HG03175 (cell line): ENCODE measurements around the gene DEPDC1B.
A peak's percentile ranks its signal among the peaks of the same experiment; 100 is the strongest.
"Not testable (repeated sequence)": the region's sequence is repeated elsewhere in the genome, so short reads cannot be mapped to it uniquely, and the experiment has no call there.

ENCODE experiments used
- ATAC-seq: cut with Tn5 transposase; IDR thresholded peaks from one replicate; pipeline ENCODE4 v1.9.1; 2021; ENCODE audit warnings: mild to moderate bottlenecking, moderate library complexity; ENCODE audit not compliant: unreplicated experiment

DEPDC1B gene, protein sequence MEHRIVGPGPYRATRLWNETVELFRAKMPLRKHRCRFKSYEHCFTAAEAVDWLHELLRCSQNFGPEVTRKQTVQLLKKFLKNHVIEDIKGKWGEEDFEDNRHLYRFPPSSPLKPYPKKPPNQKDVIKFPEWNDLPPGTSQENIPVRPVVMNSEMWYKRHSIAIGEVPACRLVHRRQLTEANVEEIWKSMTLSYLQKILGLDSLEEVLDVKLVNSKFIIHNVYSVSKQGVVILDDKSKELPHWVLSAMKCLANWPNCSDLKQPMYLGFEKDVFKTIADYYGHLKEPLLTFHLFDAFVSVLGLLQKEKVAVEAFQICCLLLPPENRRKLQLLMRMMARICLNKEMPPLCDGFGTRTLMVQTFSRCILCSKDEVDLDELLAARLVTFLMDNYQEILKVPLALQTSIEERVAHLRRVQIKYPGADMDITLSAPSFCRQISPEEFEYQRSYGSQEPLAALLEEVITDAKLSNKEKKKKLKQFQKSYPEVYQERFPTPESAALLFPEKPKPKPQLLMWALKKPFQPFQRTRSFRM

DNA sequence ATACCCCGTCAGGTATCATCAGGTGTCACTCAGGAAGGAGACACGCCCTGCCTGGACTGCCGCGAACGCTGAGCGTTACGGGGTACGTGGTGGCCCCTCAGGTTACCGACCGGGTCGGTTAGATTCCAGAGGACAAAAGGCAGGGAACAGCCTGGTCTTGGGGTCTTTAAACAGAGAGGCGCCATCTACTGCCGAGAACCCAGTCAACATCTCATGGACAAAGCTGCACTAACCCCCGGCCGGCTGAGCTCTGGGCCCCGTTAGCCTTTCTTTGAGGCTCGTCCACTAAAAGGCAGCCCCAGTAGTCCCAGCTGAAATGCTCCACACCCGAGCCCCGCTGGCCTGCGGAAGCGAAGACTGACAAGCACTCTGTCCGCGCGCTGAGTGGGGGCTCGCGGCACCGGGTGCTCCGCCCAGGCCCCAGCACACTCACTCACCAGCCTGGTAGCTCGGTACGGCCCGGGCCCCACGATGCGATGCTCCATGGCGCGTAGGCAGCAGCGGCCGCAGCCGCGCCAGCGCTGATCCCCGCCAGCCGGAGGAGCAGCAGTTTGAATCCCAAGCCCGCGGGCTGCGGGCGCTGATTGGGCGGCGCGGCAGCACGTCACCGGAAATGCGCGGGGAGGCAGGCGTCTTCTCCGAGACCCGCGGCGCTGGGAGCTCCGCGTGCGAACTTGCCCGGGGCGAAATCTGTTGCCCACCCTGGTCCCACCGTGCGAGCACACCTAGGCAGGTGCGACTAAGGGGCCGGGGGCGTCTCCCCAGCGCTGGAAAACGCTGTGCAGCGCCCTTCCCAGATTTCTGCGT lies at the start of gene DEPDC1B:
Gene DEPDC1B, minus strand, starts transcription at position 558 of the 807 bp plus-strand sequence. Its CDS starts 73 bp downstream, at position 485.
- peak; percentile 92 for ATAC-seq

DNA sequence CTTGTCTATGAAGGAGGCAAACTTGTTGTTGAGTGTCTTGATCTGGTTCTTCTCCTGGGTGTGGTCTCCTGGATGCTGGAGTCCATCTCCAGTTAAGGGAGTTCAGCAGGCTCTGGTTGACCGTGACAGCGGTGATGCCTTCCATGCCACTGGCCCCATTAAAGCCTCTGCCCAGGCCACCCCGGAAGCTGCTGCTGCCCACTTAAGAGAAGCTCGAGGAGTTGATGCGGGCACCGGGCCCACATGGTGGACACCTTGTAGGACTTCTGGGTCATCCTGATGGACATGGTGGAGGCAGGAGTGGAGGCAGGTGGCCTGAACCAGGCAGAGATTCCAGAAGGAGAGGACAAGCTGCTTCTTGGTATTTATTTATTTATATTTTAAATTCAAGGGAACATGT lies 44.7 kb upstream of the DEPDC1B start:
- ATAC-seq: no peak

DNA sequence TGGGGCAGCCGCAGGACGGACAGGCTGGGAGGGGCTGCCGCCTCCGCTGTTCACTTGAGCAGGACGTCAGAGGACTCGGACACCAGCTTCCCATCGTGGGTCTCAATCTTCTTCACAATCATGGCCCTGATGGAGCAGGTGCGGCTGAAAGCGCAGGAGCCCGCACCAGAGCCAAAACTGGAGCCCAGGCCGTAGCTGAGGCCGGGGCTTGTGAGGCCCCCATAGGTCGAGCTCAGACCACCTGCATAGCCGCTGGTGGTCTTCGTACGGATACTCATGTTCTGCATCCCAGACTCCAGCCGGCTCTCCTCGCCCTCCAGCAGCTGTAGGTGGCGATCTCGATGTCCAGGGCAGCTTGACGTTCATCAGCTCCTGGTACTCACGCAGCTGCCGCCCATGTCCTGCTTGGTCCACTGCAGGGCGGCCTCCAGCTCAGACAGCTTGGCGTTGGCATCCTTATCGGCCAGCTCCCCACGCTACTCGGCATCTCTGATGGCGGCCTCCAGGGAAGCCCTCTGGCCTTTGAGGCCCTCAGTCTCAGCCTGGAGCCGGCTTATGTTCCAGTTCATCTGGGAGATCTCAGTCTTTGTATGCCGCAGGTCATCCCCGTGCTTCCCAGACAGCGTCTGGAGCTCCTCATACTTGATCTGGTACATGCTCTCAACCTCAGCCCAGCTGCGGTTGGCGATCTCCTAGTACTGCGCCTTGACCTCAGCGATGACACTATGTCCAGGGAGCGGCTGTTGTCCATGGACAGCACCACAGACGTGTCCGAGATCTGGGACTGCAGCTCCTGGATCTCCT lies 43.7 kb upstream of the DEPDC1B start:
- no peak for ATAC-seq

DNA sequence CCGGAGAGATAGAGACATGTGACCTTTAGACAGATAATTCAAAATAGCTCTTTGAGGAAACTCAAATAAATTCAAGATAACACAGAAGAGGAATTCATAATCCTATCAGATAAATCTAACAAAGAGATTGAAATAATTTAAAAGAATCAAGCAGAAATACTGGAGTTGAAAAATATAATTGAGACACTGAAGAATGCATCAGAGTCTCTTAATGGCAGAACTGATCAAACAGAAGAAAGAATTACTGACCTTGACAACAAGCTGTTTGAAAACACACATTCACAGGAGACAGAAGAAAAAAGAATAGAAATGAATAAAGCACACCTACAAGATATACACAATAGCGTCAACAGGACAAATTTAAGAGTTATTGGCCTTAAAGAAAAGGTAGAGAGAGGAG lies 40.4 kb upstream of the DEPDC1B start:
- ATAC-seq: no peak

DNA sequence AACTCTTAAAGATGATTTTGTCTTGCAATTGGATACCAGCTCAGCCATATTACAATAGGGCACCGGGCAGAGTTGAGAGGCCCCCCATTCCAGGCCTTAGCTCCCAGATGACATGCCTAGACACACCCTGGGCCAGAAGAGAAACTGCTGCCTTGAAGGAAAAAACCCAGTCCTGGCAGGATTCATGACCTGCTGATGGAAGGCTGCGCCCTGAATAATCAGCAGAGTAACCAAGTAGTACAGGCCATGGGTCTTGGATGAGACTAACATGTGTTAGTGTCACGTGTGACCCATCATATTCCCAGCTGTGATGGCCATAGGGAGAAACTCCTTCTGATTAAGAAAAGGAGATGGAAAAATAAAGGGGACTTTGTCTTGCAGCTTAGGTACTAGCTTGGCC lies 39.0 kb upstream of the DEPDC1B start:
- ATAC-seq: no peak

DNA sequence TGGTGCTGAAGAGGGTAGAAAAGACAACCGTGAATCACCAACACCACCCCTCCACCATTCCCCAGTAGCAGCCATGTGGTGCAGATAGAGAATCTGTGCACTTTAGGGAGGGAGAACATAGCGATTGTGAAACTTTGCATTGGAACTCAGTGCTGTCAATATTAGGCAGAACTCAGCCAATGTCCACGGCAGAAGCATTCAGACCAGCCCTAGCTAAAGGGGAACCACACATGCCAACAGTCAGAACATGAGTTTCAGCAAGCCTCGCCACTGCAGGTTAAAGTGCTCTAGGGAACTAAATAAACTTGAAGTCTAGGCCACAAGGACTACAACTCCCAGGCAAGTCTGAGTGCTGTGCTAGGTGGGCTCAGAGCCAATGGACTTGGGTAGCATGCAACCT lies 38.5 kb upstream of the DEPDC1B start:
- ATAC-seq: no peak

DNA sequence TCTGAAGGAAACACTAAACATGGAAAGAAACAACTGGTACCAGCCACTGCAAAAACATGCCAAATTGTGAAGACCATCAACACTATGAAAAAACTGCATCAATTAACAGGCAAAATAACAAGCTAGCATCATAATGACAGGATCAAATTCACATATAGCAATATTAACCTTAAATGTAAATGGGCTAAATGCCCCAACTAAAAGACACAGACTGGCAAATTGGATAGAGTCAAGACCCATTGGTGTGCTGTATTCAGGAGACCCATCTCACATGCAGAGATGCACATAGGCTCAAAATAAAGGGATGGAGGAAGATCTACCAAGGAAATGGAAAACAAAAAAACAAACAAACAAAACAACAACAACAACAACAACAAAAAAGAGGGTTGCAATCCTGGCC lies 30.9 kb upstream of the DEPDC1B start:
- not testable (repeated sequence) for ATAC-seq

DNA sequence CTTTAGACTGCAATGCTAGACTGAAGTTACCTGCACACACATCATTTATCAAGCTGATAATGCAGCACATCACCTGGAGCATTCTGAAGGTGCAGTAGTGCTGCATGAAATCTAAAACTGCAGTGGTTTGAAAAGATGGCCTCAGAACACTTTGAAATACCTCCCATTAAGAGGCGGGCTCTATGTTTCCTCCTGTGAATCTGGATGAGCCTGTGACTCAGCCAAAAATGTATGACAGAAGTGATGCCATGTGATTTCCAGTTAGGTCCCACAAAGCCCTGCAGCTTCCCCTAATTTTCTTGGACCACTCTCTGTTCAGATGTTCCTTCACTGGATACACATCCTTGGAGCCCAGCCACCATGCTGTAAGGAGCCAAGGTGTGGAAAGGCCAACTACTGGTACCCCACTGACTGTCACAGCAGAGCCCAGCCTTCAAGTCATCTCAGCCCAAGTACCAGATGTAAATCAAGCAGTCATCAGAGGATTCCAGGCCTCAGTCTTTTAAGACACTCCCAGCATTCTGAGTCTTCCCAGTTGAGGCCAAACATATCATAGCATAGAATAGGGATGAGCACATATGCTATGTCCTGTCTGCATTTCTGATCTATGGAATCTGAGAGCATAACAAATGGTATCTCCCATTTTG lies 27.2 kb upstream of the DEPDC1B start:
- no peak for ATAC-seq

DNA sequence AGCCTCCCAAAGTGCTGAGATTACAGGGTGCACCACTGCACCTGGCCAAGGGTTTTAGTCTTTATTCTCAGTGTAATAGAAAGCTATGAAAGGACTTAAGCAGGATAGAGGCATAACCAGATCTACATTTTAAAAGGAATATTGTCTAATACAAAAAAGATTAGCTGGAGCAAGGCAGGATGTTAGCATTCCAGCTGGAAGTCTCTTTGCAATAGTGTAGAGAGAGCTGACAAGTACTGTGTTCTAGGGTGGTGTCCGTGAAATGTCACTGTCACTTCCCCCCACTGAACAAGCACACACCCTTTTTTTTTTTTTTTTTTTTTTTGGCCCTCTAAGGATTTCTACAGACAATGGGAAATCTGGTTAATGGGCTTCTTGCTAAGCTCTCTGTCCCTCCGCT lies 24.2 kb upstream of the DEPDC1B start:
- no peak for ATAC-seq

DNA sequence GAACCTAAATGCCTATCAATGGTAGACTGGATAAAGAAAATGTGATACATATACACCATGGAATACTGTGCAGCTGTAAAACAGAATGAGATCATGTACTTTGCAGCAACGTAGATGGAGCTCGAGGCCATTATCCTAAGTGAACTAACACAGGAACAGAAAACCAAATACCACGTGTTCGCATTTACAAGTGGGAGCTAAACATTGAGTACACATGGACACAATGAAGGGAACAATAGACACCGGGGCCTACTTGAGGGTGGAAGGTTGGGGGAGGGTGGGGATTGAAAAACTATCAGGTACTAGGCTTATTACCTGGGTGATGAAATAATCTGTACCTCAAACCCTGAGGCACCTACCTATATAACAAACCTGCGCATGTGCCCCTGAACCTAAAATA lies 22.4 kb upstream of the DEPDC1B start:
- ATAC-seq: no peak

DNA sequence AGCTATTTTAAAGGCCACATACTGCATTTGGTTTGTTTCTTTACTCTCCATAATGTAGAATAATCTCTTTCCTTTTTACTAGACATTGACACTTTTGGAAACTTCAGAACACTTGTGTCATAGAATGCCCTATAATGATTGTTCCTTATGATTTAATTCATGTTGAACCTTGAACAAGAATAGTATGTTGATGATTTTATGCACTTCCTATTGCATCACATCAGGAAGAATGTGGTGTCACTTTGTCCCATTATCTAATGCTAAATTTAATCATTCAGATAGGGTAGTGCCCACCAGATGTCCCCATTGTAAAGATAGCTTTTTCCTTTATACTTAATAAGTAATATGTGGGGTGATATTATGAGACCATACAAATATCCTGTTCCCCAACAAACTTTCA lies 19.4 kb upstream of the DEPDC1B start:
- ATAC-seq: no peak

DNA sequence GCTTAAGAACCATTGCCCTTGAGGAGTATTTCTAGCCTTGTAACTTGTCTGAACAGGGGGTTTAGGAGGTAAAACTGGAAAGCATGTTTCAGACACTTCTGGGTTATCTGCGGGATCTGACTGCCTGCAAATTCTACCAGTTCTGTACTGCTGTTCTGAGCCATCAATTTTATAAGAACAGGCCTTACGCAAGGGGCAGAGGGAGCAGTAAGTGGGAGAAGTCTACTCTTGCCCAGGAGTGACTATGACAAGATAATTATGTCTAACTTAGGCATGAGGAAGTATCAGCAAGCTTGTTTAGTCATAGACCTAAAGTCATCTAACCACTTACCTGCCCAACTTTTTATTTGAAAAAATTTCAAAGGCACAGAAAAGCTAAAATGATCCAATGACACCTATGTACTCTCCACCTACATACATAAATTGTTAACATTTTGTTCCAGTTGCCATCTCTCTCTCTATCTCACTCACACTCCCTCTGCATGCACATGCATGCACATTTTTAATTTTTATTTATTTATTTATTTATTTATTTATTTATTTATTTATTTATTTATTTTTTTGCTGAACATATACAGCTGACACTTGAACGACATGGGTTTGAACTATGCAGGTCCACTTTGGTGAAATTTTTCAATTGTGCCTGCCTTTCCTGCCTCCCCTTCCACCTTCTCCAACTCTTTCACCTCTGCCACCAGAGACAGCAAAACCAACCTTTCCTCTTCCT lies 18.4 kb upstream of the DEPDC1B start:
- ATAC-seq: no peak

DNA sequence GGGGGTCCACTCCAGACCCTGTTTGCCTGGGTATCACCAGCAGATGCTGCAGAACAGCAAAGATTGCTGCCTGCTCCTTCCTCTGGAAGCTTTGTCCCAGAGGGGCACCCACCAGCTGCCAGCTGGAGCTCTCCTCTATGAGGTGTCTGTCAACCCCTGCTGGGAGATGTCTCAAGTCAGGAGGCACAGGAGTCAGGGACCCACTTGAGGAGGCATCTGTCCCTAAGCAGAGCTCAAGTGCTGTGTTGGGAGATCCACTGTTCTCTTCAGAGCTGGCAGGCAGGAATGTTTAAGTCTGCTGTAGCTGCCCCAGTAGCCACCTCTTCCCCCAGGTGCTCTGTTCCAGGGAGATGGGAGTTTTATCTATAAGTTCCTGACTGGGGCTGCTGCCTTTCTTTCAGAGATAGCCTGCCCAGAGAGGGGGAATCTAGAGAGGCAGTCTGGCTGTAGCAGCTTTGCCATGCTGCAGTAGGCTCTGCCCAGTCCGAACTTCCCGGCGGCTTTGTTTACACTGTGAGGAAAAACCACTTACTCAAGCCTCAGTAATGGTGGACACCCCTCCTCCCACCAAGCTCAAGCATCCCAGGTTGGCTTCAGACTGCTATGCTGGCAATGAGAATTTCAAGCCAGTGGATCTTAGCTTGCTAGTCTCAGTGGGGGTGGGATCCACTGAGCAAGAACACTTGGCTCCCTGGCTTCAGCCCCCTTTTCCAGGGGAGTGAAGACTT lies 15.4 kb upstream of the DEPDC1B start:
- not testable (repeated sequence) for ATAC-seq

DNA sequence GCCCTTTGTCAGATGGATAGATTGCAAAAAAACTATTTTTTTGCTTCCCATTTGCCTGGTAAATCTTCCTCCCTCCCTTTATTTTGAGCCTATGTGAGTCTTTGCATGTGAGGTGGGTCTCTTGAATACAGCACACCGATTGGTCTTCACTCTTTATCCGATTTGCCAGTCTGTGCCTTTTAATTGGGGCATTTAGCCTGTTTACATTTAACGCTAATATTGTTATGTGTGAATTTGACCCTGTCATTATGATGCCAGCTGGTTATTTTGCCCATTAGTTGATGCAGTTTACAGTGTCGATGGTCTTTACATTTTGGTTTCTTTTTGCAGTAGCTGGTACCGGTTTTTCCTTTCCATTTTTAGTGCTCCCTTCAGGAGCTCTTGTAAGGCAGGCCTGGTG lies 13.0 kb upstream of the DEPDC1B start:
- no peak for ATAC-seq

DNA sequence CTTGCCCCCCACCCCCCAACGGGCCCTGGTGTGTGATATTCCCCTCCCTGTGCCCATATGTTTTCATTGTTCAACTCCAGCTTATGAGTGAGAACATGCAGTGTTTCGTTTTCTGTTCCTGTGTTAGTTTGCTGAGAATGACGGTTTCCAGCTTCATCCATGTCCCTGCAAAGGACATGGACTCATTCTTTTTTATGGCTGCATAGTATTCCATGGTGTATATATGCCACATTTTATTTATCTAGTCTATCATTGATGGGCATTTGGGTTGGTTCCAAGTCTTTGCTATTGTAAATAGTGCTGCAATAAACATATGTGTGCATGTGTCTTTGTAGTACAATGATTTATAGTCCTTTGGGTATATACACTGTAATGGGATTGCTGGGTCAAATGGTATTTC lies 11.9 kb upstream of the DEPDC1B start:
- ATAC-seq: not testable (repeated sequence)

DNA sequence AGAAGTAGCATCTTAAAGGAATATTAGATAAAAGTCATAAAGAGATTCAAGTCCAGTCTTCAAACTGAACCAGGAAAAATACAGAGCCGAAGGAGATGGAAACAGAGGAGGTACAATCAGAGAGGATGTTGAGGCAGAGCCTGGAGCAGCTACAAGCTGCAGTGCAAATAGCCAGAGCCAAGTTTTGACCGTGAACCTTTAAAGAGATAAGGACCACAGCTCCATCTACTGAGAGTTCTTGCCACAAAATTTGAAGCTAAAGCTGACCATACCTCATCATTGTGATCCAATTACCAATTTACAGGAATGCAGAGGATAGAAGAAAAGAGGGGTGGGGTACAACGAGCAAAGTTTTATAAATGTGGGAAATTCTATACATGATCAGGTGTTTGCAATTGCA lies 10.4 kb upstream of the DEPDC1B start:
- ATAC-seq: no peak

DNA sequence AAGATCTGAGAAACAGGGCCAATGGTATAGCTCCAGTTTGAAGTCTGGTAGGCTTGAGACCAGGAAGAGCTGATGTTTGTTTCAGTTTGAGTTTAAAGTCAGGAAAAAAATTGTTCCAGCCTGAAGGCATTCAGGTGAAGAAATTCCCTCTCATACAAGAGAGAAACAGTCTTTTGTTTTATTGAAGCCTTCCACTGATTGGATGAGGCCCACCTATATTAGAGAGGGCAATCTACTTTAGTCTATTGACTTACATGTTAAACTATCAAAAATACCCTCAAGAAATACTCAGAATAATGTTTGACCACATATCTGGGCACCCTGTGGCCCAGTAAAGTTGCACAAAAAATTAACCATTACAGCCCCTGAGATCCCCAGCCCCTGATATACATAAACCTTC lies 5.2 kb upstream of the DEPDC1B start:
- ATAC-seq: no peak

DNA sequence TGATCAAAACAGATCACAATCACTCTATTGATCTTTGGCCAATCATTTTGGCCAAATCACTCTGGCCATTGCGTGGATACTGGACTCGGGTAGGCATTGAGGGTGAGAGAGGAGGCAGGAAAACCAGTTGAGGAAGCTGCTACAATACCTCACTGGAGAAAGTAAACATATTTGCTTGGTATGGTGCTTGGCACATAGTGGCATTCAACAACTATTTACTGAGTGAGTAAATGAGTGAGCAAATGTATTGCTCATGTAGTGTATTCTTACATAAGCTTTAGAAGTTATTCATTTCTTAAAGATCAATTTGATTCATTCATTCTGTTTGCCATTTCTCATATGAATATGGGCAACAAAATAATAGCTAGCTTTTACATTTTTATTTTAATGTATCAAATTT lies 4.0 kb upstream of the DEPDC1B start:
- ATAC-seq: no peak

DNA sequence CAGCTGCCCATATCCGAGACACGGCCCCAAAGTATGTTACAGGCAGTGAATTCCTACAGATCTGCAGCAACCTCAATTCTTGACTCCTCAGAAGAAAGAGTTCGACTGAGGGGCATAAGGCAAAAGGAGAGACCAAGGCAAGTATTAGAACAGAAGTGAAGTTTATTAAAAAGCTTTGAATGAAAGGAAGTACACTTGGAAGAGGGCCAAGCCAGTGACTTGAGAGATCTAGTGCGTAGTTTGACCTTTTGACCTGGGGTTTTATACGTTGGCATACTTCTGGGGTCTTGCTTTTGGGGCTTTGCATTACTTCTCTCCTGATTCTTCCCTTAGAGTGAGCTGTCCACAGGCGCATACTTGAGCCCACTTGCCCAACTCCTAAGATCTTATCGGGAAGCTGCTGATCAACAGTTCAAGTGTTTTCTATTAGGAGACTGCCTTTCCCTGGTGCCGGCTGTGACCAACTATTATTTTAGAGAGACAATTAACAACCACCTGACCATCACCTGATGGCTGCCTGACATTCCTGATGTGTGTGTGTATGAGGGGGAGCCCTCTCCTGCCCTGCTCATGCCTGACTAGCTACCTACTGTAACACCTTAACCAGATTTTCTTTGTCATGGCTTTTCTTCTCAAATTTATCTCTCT lies 1.5 kb upstream of the DEPDC1B start:
- no peak for ATAC-seq
